ENCODE results near the gene NLGN1. TPM values are rescaled to one million over a fixed set of nuclear protein-coding genes. Genes with fewer than 3 reads are reported as not detected.

The NLGN1 gene
- total RNA-seq, 1 donor = 6.1 TPM

- DNase-seq (ENCODE audit: low read depth) = no peak
- TF ChIP-seq CTCF (IDR thresholded peaks at IDR 0.05; ENCODE audit: insufficient read depth, low read length) = no peak
- H3K4me3 ChIP-seq (ENCODE audit: low read depth, low read length) = no peak overlapping the region
Observed at GRCh38 chr3:173911446-173911845, 513.9 kb downstream of the NLGN1 start.

- peak; percentile 12 for DNase-seq (ENCODE audit: low read depth)
- H3K4me3 ChIP-seq (ENCODE audit: low read depth, low read length) = no peak overlapping the region
- no peak for TF ChIP-seq CTCF (IDR thresholded peaks at IDR 0.05; ENCODE audit: insufficient read depth, low read length)
Observed at GRCh38 chr3:173912126-173912525, 514.6 kb downstream of the NLGN1 start.

GRCh38 chr3:173913397-173913796 is 515.9 kb downstream of the NLGN1 start:
- peak; percentile 70 for DNase-seq (ENCODE audit: low read depth)
- no peak for TF ChIP-seq CTCF (IDR thresholded peaks at IDR 0.05; ENCODE audit: insufficient read depth, low read length)
- no peak overlapping the region for H3K4me3 ChIP-seq (ENCODE audit: low read depth, low read length)

- H3K4me3 ChIP-seq (ENCODE audit: low read depth, low read length) = no peak overlapping the region
- no peak for TF ChIP-seq CTCF (IDR thresholded peaks at IDR 0.05; ENCODE audit: insufficient read depth, low read length)
- no peak for DNase-seq (ENCODE audit: low read depth)
Observed at GRCh38 chr3:173913974-173914421, 516.5 kb downstream of the NLGN1 start.

GRCh38 chr3:173916799-173917198 is 519.3 kb downstream of the NLGN1 start:
- DNase-seq (ENCODE audit: low read depth) = no peak
- no peak for TF ChIP-seq CTCF (IDR thresholded peaks at IDR 0.05; ENCODE audit: insufficient read depth, low read length)
- H3K4me3 ChIP-seq (ENCODE audit: low read depth, low read length) = no peak overlapping the region

GRCh38 chr3:173920386-173920785 is 522.8 kb downstream of the NLGN1 start:
- no peak for DNase-seq (ENCODE audit: low read depth)
- no peak for TF ChIP-seq CTCF (IDR thresholded peaks at IDR 0.05; ENCODE audit: insufficient read depth, low read length)

GRCh38 chr3:173921732-173922131 is 524.2 kb downstream of the NLGN1 start:
- no peak for DNase-seq (ENCODE audit: low read depth)

More at GRCh38 chr3:173920386-173920785, 522.8 kb downstream of the NLGN1 start:
- no peak overlapping the region for H3K4me3 ChIP-seq (ENCODE audit: low read depth, low read length)

More at GRCh38 chr3:173921732-173922131, 524.2 kb downstream of the NLGN1 start:
- TF ChIP-seq CTCF (IDR thresholded peaks at IDR 0.05; ENCODE audit: insufficient read depth, low read length) = no peak
- no peak overlapping the region for H3K4me3 ChIP-seq (ENCODE audit: low read depth, low read length)
